GM12891 (cell line): Measurements from ENCODE around the gene CDH23.

Experiments
- DNase-seq: peaks from one replicate; pipeline ENCODE4 v3.0.0; 2011; ENCODE audit warnings: low spot score; ENCODE audit not compliant: insufficient read length
- FAIRE-seq: peaks from 2 replicates; lab custom pipeline; 2011; peaks lifted over from hg19 to GRCh38; lab: Jason Lieb, UNC
- PAX5 ChIP-seq: IDR thresholded peaks from 2 replicates; pipeline ENCODE4 v1.6.1; 2011; ENCODE audit warnings: low read length, moderate library complexity, mild to moderate bottlenecking; ENCODE audit not compliant: insufficient read depth, severe bottlenecking
- POLR2A ChIP-seq: IDR thresholded peaks from 2 replicates; pipeline ENCODE4 v1.6.1; 2011; ENCODE audit warnings: low read depth, low read length, control low read depth
- POLR2AphosphoS5 ChIP-seq: IDR thresholded peaks from 2 replicates; pipeline ENCODE4 v1.6.1; 2011; ENCODE audit warnings: low read depth, low read length, control low read depth
- POU2F2 ChIP-seq: IDR thresholded peaks from 2 replicates; pipeline ENCODE4 v1.6.1; 2011; ENCODE audit warnings: low read depth, mild to moderate bottlenecking, control low read depth, low read length, moderate library complexity
- SPI1 ChIP-seq: IDR thresholded peaks from 2 replicates; pipeline ENCODE4 v1.6.1; 2011; ENCODE audit warnings: low read depth, low read length, control low read depth
- TAF1 ChIP-seq: IDR thresholded peaks from 2 replicates; pipeline ENCODE4 v1.6.1; 2011; ENCODE audit warnings: low read depth, low read length, control low read depth

CDH23 gene

GRCh38 chr10:71480662-71481061, 83.9 kb downstream of the CDH23 start:
- TF ChIP-seq POLR2A (no peak), TAF1 (no peak), POU2F2 (no peak), PAX5 (no peak), POLR2AphosphoS5 (no peak), SPI1 (no peak)
- DNase-seq (no peak), FAIRE-seq (no peak)

- TF ChIP-seq POLR2AphosphoS5: no peak
- TF ChIP-seq POU2F2: no peak
- TF ChIP-seq PAX5: no peak
- no peak for TF ChIP-seq POLR2A
- no peak for TF ChIP-seq TAF1
- TF ChIP-seq SPI1: no peak
- FAIRE-seq (no peak), DNase-seq (no peak)
These were observed 85.2 kb downstream of the CDH23 start for GRCh38 chr10:71481746-71482410.

GRCh38 chr10:71482620-71483019, 85.9 kb downstream of the CDH23 start:
- FAIRE-seq: no peak
- DNase-seq: no peak
- TF ChIP-seq POLR2AphosphoS5: no peak
- TF ChIP-seq PAX5: no peak
- no peak for TF ChIP-seq TAF1
- TF ChIP-seq POU2F2: no peak
- TF ChIP-seq SPI1: no peak
- no peak for TF ChIP-seq POLR2A

GRCh38 chr10:71483135-71483534, 86.4 kb downstream of the CDH23 start:
- no peak for TF ChIP-seq PAX5
- no peak for TF ChIP-seq POLR2A
- TF ChIP-seq TAF1: no peak
- no peak for TF ChIP-seq POU2F2
- no peak for TF ChIP-seq SPI1
- no peak for TF ChIP-seq POLR2AphosphoS5
- no peak for DNase-seq
- no peak for FAIRE-seq

- DNase-seq (no peak), FAIRE-seq (no peak)
- TF ChIP-seq POLR2A (no peak), POU2F2 (no peak), TAF1 (no peak), PAX5 (no peak), POLR2AphosphoS5 (no peak), SPI1 (no peak)
These were observed 87.4 kb downstream of the CDH23 start for GRCh38 chr10:71483885-71484751.

- no peak for DNase-seq
- FAIRE-seq: no peak
- TF ChIP-seq PAX5 (no peak), POLR2A (no peak), SPI1 (no peak), POLR2AphosphoS5 (no peak), POU2F2 (no peak), TAF1 (no peak)
These were observed 89.9 kb downstream of the CDH23 start for GRCh38 chr10:71486484-71487114.

GRCh38 chr10:71487726-71488125, 91.0 kb downstream of the CDH23 start:
- DNase-seq: no peak
- FAIRE-seq: no peak

GRCh38 chr10:71489077-71489476, 92.4 kb downstream of the CDH23 start:
- TF ChIP-seq PAX5 (no peak), POLR2AphosphoS5 (no peak), SPI1 (no peak)
- FAIRE-seq (no peak), DNase-seq (no peak)

More at GRCh38 chr10:71487726-71488125, 91.0 kb downstream of the CDH23 start:
- no peak for TF ChIP-seq PAX5
- TF ChIP-seq POLR2AphosphoS5: no peak
- TF ChIP-seq TAF1: no peak
- no peak for TF ChIP-seq POLR2A
- TF ChIP-seq POU2F2: no peak
- TF ChIP-seq SPI1: no peak

GRCh38 chr10:71492872-71493271, 96.2 kb downstream of the CDH23 start:
- DNase-seq (no peak), FAIRE-seq (no peak)
- TF ChIP-seq POLR2AphosphoS5: no peak

- TF ChIP-seq PAX5 (no peak), SPI1 (0 out of 2 replicates have a peak, but pooled peaks have one; percentile 19), POU2F2 (no peak)
- no peak for FAIRE-seq
- no peak for DNase-seq
These were observed 97.0 kb downstream of the CDH23 start for GRCh38 chr10:71493741-71494140.

GRCh38 chr10:71494476-71494875, 97.8 kb downstream of the CDH23 start:
- TF ChIP-seq PAX5: no peak
- no peak for TF ChIP-seq POU2F2
- TF ChIP-seq SPI1: no peak
- TF ChIP-seq POLR2AphosphoS5: no peak
- TF ChIP-seq POLR2A: no peak
- TF ChIP-seq TAF1: no peak
- DNase-seq: no peak
- peak; percentile 50 for FAIRE-seq
